Liver (tissue), 9 donors: ENCODE data around the gene CPLX4. TPM values are rescaled to one million over a fixed set of nuclear protein-coding genes. Genes with fewer than 3 reads are reported as not detected.
"Not testable (repeated sequence)": the region's sequence is repeated elsewhere in the genome, so short reads cannot be mapped to it uniquely, and the experiment has no call there.

Experiments used
- DNase-seq: peaks from one replicate; pipeline ENCODE4 v3.0.0-alpha.2; 2017; ENCODE audit warnings: low spot score
- H3K27ac ChIP-seq, 2 donors: one replicate each; pipeline ENCODE4 v1.7.0; 2013; ENCODE audit warnings: inconsistent platforms in 2 of 2, low read length in 2 of 2, control low read depth in 1 of 2, low read depth in 1 of 2, mild to moderate bottlenecking in 1 of 2
- H3K27me3 ChIP-seq, 4 donors: one replicate each; pipeline versions ENCODE4 v1.6.1 to v1.7.0; 2013; ENCODE audit warnings: low read length in 3 of 4, inconsistent platforms in 1 of 4, mild to moderate bottlenecking in 1 of 4, moderate library complexity in 1 of 4; ENCODE audit not compliant: control insufficient read depth in 4 of 4, insufficient read depth in 4 of 4
- H3K36me3 ChIP-seq, 4 donors: one replicate each; pipeline versions ENCODE4 v1.6.1 to v1.7.0; 2013; ENCODE audit warnings: low read length in 3 of 4, mild to moderate bottlenecking in 3 of 4, low read depth in 1 of 4, moderate library complexity in 1 of 4; ENCODE audit not compliant: control insufficient read depth in 4 of 4, insufficient read depth in 3 of 4
- H3K4me1 ChIP-seq, 4 donors: one replicate each; pipeline versions ENCODE4 v1.6.1 to v1.7.0; 2013; ENCODE audit warnings: low read length in 3 of 4, mild to moderate bottlenecking in 3 of 4, moderate library complexity in 1 of 4; ENCODE audit not compliant: control insufficient read depth in 4 of 4, insufficient read depth in 4 of 4
- H3K4me3 ChIP-seq, 3 donors: one replicate each; pipeline versions ENCODE4 v1.6.1 to v1.7.0; 2013; ENCODE audit warnings: low read length in 3 of 3, control low read depth in 1 of 3, low read depth in 1 of 3, mild to moderate bottlenecking in 1 of 3
- H3K9ac ChIP-seq, 2 donors: one replicate each; pipeline ENCODE4 v1.7.0; 2013; ENCODE audit warnings: low read length in 2 of 2, mild to moderate bottlenecking in 2 of 2, moderate library complexity in 2 of 2, control low read depth in 1 of 2, low read depth in 1 of 2
- H3K9me3 ChIP-seq, 4 donors: one replicate each; pipeline versions ENCODE4 v1.6.1 to v1.7.0; 2013; ENCODE audit warnings: low read length in 3 of 4; ENCODE audit not compliant: control insufficient read depth in 4 of 4
- EGR1 ChIP-seq, 2 donors: IDR thresholded peaks; 2 replicates each; pipeline ENCODE4 v1.6.1; 2016 to 2018; ENCODE audit warnings: antibody characterized with exemption in 2 of 2, low read depth in 2 of 2
- FOXA1 ChIP-seq: IDR thresholded peaks from 2 replicates; pipeline ENCODE4 v1.6.1; 2016; ENCODE audit warnings: antibody characterized with exemption
- JUND ChIP-seq, 2 donors: IDR thresholded peaks; 2 replicates each; pipeline ENCODE4 v1.6.1; 2016; ENCODE audit warnings: antibody characterized with exemption in 2 of 2
- NR2F2 ChIP-seq: IDR thresholded peaks from 2 replicates; pipeline ENCODE4 v1.6.1; 2016; ENCODE audit warnings: antibody characterized with exemption
- RXRA ChIP-seq, 2 donors: IDR thresholded peaks; 2 replicates each; pipeline ENCODE4 v1.6.1; 2017 to 2018; ENCODE audit warnings: antibody characterized with exemption in 2 of 2, mild to moderate bottlenecking in 1 of 2
- YY1 ChIP-seq: IDR thresholded peaks from 2 replicates; pipeline ENCODE4 v1.6.1; 2016; ENCODE audit warnings: antibody characterized with exemption, mild to moderate bottlenecking
- whole genome bisulfite sequencing: extraction: QIAGEN DNeasy Blood & Tissue Kit; methylation state at CpG from one replicate; pipeline ENCODE4 v1.1.7; 2013; 5-methylcytosine and 5-hydroxymethylcytosine counted together
- polyA plus RNA-seq, 2 donors: library from polyadenylated mRNA; stranded (reverse) in 1 of 2; unstranded in 1 of 2; fragments of 200-250 nt in 1 of 2; fragments of >200 nt in 1 of 2; fragmentation: Nextera tagmentation in 1 of 2; extraction: Ambion mirVana in 1 of 2; gene quantifications; one replicate each; pipeline versions ENCODE4 v1.2.1 to v1.2.3, GENCODE V29; 2013 to 2015
- total RNA-seq, 2 donors: library from RNA; depleted of rRNA; stranded (reverse); fragments of >200 nt; gene quantifications; one replicate each; pipeline ENCODE4 v1.2.3, GENCODE V29; 2014
- TF ChIP-seq, protein P1 (sequence below): fragments of 150-350 bp; IDR thresholded peaks from 2 replicates; pipeline ENCODE4 v1.5.1; 2017; ENCODE audit warnings: improper control_type of control experiment, low read depth, low read length; ENCODE audit not compliant: missing input control
- TF ChIP-seq, protein P2 (sequence below): IDR thresholded peaks from 2 replicates; pipeline ENCODE4 v1.6.1; 2016; ENCODE audit warnings: antibody characterized with exemption
- TF ChIP-seq, protein P3 (sequence below): IDR thresholded peaks from 2 replicates; pipeline ENCODE4 v1.6.1; 2016; ENCODE audit warnings: antibody characterized with exemption, mild to moderate bottlenecking
- donor health status: healthy.
- donor health status: healthy.
- donor health status: healthy.
- donor health status: healthy.
- donor health status: healthy.

The CPLX4 gene
- total and polyA plus RNA-seq, 4 donors, result not detected

DNA sequence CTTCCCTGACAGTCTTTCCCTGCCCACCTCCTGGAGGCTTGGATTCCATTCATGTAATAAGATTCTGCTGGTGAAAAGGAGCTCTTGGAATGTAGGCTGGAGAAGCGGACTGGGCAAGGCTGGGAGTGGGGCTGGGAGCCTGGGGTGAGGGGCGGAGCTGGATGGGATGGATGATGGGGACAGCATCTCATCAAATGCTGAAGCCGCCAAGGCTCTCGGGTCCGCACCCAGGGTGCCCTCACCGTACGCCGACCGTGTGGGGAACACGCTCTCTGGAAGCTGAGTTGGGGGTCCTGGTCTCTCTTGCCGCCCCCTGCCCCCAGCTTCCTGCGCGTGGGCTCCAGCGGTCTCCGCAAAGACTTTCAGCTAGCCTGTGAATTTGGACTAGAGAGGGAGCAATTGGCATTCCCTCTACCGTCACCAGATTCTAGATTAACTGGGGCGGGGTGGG, 54.3 kb downstream of the CPLX4 start (continued):
- TF ChIP-seq, protein P1, sequence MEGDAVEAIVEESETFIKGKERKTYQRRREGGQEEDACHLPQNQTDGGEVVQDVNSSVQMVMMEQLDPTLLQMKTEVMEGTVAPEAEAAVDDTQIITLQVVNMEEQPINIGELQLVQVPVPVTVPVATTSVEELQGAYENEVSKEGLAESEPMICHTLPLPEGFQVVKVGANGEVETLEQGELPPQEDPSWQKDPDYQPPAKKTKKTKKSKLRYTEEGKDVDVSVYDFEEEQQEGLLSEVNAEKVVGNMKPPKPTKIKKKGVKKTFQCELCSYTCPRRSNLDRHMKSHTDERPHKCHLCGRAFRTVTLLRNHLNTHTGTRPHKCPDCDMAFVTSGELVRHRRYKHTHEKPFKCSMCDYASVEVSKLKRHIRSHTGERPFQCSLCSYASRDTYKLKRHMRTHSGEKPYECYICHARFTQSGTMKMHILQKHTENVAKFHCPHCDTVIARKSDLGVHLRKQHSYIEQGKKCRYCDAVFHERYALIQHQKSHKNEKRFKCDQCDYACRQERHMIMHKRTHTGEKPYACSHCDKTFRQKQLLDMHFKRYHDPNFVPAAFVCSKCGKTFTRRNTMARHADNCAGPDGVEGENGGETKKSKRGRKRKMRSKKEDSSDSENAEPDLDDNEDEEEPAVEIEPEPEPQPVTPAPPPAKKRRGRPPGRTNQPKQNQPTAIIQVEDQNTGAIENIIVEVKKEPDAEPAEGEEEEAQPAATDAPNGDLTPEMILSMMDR, result no peak
- TF ChIP-seq RXRA (IDR thresholded peaks at IDR 0.05) (no peak), FOXA1 (no peak), YY1 (no peak)
- TF ChIP-seq, protein P2, sequence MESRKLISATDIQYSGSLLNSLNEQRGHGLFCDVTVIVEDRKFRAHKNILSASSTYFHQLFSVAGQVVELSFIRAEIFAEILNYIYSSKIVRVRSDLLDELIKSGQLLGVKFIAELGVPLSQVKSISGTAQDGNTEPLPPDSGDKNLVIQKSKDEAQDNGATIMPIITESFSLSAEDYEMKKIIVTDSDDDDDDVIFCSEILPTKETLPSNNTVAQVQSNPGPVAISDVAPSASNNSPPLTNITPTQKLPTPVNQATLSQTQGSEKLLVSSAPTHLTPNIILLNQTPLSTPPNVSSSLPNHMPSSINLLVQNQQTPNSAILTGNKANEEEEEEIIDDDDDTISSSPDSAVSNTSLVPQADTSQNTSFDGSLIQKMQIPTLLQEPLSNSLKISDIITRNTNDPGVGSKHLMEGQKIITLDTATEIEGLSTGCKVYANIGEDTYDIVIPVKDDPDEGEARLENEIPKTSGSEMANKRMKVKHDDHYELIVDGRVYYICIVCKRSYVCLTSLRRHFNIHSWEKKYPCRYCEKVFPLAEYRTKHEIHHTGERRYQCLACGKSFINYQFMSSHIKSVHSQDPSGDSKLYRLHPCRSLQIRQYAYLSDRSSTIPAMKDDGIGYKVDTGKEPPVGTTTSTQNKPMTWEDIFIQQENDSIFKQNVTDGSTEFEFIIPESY, result no peak

DNA sequence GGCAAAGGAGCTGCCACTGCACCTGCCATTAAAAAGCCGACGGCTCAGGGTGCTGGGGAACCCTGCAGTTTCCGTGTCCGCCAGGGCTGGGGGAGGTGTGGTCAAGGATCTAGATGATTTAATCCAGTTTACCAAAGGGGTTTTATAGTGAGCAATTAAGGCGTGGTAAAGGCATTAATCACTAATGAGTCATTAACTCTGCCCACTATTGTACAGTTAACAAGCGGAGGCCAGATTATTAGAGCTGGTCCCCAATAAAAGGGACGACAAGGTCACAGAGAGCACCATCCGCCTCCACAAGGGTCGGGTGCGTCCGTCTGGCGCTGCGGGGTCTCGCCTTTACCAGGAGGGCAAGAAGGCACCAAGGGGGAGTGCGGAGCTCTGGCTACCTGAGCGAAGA, 54.8 kb downstream of the CPLX4 start:
- Histone ChIP-seq H3K9ac (no peak overlapping the region), H3K27me3 (peaks cover 5 to 11% (median 9%) of the 10 kb centered on the region in 4 donors), H3K36me3 (no peaks in the 10 kb centered on the region), H3K4me3 (no peak overlapping the region), H3K4me1 (peaks cover 0 to 10% (median 3%) of the 10 kb centered on the region in 4 donors), H3K9me3 (no peaks in the 10 kb centered on the region), H3K27ac (no peak overlapping the region)
- DNase-seq, result no peak
- no peak for TF ChIP-seq JUND (IDR thresholded peaks at IDR 0.05)
- TF ChIP-seq EGR1 (IDR thresholded peaks at IDR 0.05; ENCODE audit: low read depth in 2 of 2), result no peak
- TF ChIP-seq, protein P3, sequence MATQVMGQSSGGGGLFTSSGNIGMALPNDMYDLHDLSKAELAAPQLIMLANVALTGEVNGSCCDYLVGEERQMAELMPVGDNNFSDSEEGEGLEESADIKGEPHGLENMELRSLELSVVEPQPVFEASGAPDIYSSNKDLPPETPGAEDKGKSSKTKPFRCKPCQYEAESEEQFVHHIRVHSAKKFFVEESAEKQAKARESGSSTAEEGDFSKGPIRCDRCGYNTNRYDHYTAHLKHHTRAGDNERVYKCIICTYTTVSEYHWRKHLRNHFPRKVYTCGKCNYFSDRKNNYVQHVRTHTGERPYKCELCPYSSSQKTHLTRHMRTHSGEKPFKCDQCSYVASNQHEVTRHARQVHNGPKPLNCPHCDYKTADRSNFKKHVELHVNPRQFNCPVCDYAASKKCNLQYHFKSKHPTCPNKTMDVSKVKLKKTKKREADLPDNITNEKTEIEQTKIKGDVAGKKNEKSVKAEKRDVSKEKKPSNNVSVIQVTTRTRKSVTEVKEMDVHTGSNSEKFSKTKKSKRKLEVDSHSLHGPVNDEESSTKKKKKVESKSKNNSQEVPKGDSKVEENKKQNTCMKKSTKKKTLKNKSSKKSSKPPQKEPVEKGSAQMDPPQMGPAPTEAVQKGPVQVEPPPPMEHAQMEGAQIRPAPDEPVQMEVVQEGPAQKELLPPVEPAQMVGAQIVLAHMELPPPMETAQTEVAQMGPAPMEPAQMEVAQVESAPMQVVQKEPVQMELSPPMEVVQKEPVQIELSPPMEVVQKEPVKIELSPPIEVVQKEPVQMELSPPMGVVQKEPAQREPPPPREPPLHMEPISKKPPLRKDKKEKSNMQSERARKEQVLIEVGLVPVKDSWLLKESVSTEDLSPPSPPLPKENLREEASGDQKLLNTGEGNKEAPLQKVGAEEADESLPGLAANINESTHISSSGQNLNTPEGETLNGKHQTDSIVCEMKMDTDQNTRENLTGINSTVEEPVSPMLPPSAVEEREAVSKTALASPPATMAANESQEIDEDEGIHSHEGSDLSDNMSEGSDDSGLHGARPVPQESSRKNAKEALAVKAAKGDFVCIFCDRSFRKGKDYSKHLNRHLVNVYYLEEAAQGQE, result no peak
- TF ChIP-seq NR2F2, result no peak
- TF ChIP-seq, protein P2, result no peak
- WGBS, result 12% methylated on average over 16 of the region's 16 CpGs

DNA sequence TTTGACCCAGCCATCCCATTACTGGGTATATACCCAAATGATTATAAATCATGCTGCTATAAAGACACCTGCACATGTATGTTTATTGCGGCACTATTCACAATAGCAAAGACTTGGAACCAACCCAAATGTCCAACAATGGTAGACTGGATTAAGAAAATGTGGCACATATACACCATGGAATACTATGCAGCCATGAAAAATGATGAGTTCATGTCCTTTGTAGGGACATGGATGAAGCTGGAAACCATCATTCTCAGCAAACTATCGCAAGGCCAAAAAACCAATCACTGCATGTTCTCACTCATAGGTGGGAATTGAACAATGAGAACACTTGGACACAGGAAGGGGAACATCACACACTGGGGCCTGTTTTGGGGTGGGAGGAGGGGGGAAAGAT, 56.2 kb downstream of the CPLX4 start:
- H3K4me3 ChIP-seq, H3K27me3 ChIP-seq, H3K4me1 ChIP-seq, H3K9ac ChIP-seq, H3K36me3 ChIP-seq, H3K27ac ChIP-seq, DNase-seq, H3K9me3 ChIP-seq: not testable (repeated sequence)
- WGBS, result 85% methylated on average over 2 of the region's 2 CpGs

DNA sequence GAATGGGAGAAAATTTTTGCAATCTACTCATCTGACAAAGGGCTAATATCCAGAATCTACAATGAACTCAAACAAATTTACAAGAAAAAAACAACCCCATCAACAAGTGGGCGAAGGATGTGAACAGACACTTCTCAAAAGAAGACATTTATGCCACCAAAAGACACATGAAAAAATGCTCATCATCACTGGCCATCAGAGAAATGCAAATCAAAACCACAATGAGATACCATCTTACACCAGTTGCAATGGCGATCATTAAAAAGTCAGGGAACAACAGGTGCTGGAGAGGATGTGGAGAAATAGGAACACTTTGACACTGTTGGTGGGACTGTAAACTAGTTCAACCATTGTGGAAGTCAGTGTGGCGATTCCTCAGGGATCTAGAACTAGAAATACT, 56.6 kb downstream of the CPLX4 start:
- H3K9me3 ChIP-seq, H3K9ac ChIP-seq, H3K4me3 ChIP-seq, H3K27me3 ChIP-seq, DNase-seq, H3K4me1 ChIP-seq, H3K36me3 ChIP-seq, H3K27ac ChIP-seq: not testable (repeated sequence)
- WGBS, result 83% methylated on average over 3 of the region's 3 CpGs

DNA sequence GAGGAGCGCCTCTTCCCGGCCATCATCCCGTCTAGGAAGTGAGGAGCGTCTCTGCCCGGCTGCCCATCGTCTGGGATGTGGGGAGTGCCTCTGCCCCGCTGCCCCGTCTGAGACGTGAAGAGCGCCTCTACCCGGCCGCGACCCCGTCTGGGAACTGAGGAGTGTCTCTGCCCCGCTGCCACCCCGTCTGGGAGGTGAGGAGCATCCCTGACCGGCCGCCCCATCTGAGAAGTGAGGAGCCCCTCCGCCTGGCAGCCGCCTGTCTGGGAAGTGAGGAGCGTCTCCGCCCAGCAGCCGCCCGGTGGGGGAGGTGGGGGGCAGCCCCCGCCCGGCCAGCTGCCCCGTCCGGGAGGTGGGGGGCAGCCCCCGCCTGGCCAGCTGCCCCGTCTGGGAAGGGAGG, 63.0 kb downstream of the CPLX4 start:
- WGBS, result 90% methylated on average over 30 of the region's 30 CpGs
- not testable (repeated sequence) for H3K27ac ChIP-seq, H3K27me3 ChIP-seq, H3K4me1 ChIP-seq, H3K36me3 ChIP-seq, H3K4me3 ChIP-seq, H3K9me3 ChIP-seq, H3K9ac ChIP-seq, DNase-seq
